ENCODE measurements around the gene ALG14.
A peak's percentile ranks its signal among the peaks of the same experiment; 100 is the strongest.
"Not testable (repeated sequence)": the region's sequence is repeated elsewhere in the genome, so short reads cannot be mapped to it uniquely, and the experiment has no call there.

The ALG14 gene

DNA sequence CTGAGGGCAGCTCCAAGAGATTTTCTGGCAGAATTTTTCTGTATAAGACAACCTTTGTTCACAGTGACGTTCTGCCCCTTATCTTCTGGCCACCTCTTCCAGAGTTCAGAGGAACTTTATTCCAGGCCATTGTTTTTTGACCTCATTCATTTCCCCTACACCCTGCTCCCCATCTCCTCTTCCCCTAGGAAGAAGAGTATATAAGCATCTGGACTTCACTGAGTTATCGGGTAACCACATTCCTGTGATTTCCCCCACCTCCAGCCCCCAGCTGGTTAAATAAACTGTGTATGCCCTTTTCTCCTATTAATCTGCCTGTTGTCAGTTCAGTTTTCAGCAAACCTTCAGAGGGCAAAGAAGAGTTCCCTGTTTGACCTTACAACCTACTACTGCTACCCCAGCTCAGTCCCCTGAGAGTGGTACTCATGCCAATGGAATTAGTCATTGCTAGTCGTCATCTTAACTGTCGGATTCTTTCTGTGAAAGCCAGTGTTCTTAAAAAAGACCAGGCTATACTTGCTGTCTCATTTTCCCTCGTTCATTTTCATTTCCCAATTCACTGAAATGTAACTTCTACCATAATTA, 14.3 kb upstream of the ALG14 start:
- DNase-seq (ENCODE audit: low read depth) = peak; percentile 96

DNA sequence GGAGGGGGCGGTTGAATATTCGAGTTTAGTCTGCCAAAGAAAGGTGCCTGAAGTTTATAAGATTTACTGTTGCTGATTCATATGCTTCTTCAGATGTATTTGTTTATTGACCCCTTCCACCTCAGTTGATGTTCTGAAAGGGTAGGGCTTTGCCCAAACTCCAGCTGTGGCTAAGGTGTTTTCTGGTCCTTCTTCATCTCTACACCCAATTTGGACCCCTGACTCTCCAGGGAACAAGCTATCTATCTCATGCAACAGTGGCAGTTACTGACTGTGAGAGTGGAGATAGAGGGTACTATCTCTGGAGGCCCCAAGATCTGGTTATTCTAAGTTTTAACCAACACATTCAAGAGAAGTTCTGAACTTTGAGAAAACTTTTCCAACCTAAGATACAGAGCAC, 12.6 kb upstream of the ALG14 start:
- DNase-seq (ENCODE audit: low read depth) = no peak

DNA sequence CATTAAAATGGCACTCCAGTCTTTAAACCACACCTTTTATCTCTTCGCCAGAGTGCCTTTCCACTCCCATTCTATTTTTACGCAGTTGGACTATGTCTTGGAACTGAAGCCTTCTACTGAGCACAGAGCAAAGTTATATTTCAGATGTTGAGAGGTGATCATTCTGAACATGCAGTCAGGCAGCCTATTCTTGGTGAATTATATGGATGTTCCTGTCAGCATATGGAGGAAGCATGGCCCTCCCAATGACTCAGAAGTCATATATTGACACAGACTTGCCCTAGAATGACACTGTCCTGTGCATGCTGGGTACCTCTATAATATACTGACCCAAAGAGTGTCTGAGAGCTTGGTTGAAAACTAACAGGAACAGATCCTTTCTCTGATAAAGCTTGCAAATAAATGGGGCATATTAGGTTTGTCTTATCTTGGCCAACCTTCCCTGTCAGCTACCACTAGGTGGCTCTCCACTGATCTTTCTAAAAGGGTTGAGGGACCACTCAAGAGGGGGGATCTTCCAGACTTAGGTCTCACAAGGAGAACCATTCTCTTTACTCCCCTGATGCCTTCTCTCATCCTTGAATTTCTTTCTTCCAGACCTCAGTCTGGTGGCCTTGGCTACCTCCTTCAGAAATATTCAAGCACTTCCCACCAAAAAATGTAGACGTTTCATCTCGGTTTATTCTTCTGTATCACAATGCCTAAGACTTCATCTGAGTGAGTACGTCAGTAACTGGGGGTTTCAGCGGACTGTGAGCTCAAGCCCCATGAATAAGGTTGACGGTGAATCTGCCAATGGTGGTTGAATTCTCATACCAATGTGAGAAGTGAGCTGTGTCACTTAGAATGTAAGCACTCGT, 11.8 kb upstream of the ALG14 start:
- DNase-seq (ENCODE audit: low read depth) = no peak

DNA sequence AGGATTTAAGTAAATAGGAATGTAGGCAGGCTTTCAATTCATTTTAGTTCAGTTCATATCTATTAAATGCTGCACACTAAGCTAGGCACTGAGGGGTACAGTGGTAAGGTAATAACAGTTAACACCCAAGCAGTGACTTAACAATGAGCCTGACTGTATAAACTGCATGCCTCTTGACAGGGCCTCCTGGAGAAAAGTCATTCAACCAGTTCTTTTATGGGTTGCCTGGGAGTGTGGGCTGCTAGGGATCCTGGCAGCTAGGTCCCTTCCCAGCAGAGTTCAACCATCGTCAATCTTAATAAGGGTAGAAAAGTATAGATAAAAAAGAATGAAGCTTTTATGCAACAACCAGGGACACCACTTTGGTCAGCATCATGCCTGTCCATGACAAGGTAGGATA, 8.1 kb upstream of the ALG14 start:
- DNase-seq (ENCODE audit: low read depth) = no peak

DNA sequence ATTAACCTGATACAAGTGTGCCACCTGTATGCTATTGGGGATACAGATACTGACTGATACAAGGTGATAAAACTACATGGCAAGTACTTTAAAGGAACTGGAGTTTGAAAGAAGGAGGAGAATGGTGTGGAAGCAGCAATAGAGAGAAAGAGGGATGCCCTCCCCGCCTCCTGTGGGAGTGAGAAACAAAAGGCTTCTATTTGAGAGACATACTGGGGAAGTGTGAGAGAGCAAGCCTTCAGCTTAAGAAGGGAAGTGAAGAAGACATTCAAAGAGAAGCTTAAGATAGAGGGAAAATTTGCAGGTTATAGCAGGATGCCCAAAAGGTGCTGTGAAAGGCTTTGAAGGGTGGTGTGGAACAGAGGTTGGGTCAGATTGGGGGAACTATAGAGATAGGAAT, 7.7 kb upstream of the ALG14 start:
- DNase-seq (ENCODE audit: low read depth) = no peak

DNA sequence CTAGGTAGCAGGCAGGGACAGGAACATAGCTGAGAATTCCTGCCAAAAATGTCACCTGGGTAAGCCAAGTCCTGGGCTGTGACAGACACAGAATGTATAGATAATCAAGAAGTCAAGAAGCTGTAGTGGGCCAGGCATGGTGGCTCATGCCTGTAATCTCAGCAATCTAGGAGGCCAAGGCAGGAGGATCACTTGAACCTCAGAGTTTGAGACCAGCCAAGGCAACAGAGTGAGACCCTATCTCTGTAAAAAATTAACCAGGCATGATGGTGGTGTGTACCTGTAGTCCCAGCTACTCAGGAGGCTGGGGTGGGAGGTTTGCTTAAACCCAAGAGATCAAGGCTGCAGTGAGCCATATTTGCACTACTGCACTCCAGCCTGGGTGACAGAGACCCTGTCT, 3.3 kb upstream of the ALG14 start:
- DNase-seq (ENCODE audit: low read depth) = no peak

DNA sequence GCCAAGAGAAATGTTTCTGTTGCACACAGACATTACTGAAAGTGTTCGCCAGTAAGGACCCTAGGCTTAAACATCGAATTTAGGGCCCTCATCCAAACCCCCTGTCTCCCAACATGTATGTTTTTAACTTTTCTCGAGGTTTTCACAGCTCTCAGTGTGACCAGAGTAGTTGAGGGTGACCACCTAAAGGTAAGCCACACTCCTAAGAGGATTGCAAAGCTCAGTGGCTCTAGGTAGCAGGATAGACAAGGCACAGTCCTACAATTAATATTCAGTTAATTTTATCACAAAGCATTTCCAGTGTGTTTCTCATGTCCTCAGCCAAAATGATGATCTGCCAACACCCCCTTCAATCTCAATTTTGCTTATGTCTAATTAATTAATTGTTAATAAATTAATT, 695 bp upstream of the ALG14 start:
- DNase-seq (ENCODE audit: low read depth) = no peak

DNA sequence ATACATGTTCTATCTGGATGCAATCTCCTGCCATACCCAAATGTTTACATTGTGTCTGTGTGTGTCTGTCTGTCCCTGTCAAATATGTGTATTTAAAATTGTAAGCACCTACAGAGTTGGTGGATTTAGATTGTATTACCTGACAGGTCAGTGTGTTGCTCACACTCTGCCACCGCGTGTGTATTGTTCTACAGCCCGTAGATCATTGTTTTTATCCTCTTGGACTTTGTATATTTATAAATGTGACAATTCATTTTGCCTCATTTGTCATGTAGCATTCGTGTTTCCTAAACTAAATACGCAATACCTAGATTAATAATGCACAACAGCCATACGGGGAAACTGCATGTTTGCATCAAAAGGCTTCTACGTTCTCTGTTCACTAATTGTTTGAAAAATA, 634 bp downstream of the ALG14 start:
- DNase-seq (ENCODE audit: low read depth) = no peak

DNA sequence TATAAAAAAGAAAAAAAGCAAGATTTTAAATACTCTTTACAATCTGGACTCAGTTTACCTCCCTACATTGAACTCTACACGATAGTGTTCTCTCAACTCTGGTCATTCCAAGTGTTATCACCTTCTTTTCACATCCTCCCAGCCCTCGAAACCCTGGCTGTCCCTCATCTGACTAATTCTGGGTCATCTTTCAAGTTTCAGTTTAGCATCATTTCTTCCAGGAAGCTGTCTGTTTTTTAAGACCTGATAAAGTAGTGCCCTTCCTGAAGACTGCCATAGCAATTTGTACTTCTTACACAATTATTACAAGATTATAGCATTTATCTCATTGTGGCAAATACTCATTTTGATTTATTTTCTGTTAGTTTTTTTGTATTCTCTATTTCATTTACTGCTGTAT, 1.2 kb downstream of the ALG14 start:
- no peak for DNase-seq (ENCODE audit: low read depth)

DNA sequence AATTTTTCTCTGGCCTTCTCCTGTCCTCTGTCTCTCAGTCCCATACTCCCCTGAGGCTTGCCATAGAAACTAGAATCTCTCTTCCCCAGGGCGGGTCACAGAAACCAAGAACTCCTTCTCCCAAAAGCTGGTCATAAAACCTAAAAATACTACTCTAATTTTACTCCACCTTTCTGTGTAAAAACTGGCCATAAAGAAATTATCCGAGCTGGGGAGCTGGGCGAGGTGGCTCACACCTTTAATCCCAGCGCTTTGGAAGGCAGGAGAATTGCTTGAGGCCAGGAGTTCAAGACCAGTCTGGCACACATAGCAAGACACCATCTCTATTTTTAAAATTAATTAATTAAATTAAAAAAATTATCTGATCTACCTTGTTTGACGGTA, 3.0 kb downstream of the ALG14 start:
- no peak for DNase-seq (ENCODE audit: low read depth)

DNA sequence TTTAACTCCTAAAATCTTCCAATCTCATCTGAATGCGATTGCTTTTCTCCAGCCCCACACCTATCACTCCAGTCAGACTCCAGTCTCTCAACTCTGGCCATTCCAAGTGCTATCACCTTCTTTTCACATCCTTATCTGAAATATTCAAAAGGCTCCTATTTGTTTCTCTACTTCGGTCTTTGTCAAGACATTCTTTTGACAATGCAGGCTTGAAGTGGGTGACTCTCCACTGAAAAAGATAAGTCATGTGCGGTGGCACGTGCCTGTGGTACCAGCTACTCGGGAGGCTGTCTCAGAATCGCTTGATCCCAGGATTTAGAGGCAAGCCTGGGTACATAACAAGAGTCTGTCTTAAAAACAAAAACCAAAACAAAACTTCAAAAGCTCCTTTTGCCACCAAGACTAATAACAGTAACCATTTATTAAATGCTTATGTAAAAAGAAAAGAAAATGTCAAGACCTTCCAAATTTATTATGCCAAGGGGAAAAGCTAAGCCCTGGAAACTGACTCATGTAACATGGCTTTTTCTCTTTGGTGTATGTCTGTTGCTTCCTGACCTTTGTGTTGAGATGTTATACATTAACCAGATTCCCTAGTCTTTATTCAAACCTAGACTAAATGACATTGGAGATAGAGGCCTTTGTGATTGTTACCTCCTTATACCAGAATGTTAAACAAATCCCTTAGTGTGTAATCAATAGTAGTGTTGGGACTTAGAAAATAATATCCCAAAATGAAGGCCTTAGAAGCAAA, 3.6 kb downstream of the ALG14 start:
- no peak for DNase-seq (ENCODE audit: low read depth)

DNA sequence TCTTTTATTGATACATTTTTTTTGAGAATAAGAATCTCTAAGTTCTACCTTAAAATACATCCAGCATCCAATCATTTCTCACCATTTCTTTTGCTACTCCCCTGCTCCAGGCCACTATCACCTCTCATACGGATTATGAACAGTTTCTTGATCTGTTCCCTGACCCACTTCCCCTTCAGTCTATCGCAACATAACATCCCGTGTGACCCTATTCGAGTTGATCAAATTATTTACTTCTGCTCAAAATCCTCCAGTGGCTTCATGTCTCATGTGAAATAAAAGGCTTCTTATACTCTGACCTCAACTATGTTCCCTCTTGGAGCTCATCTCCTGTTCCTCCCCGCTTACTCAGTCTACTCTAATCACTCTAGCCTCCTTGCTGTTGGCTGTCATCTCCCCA, 5.2 kb downstream of the ALG14 start:
- DNase-seq (ENCODE audit: low read depth) = no peak

DNA sequence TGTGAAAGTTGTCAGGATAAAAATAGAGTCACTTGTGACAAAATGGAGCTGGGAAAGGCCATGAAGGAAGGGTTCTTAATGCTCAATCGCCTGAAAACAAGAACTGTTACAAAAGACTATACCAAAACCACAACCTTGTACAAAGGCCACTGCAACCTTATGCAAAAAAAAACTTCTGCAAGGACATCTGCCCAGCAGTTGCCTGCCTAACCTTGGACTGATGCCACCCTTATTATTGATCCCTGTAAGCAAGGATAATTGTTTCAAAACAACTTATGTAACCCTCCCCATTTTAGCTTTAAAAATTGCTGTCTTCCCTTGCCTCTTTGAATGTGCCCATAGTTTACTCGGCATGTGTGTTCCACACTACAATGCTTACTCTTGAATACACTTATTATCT, 5.7 kb downstream of the ALG14 start:
- DNase-seq (ENCODE audit: low read depth) = no peak

DNA sequence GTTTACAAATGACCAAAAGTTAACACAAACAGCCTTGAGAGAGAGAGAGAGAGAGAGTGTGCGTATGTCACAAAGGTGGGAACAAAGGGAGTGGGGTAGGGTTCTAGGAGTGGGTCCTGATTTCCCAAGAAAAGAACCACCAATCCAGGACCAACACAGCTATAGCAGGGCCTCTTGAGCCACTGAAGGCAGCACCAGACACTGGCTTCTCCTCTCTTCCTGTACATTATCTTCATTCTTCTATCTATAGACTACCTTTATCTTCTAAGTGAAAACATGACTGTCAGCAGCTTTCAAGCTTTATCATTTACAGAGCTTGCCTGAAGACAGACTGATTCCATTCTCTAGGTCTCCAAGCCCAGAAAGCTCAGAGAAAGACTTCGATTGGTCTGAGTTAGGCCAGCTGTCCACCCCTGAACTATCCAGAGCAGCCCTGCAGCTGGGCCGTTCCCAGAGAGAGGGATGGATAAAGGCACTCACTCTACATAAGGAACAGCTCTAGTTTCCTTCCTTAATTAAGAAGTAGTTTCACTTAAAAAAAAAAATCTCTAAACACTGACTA, 11.2 kb downstream of the ALG14 start:
- no peak for DNase-seq (ENCODE audit: low read depth)

DNA sequence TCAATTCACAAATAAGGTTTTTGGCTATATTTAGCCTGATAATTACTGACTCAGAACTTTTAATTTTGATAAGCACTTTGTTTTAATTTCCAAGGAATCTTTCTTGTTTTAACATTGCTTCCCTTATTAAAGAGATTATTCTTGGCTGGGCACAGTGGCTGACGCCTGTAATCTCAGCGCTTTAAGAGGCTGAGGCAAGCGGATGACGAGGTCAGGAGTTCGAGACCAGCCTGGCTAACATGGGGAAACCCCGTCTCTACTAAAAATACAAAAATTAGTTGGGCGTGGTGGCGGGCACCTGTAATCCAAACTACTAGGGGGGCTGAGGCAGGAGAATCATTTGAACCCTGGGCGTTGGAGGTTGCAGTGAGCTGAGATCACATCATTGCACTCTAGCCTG, 13.8 kb downstream of the ALG14 start:
- no peak for DNase-seq (ENCODE audit: low read depth)

DNA sequence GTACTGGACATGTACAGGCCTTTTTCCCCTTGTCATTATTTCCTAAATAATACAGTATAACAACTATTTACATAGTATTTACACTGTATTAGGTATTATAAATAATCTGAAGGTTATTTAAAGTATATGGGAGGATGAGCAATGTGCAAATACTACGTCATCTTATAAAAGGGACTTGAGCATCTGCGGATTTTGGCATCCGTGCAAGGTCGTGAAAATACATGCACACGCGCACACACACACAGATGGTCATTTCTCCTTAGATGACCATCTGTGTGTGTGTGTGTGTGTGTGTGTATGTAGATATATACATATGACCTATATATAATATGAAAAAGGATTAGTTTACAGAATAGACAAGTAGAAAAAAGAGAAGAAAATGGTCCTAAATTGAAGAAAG, 15.4 kb downstream of the ALG14 start:
- no peak for DNase-seq (ENCODE audit: low read depth)

DNA sequence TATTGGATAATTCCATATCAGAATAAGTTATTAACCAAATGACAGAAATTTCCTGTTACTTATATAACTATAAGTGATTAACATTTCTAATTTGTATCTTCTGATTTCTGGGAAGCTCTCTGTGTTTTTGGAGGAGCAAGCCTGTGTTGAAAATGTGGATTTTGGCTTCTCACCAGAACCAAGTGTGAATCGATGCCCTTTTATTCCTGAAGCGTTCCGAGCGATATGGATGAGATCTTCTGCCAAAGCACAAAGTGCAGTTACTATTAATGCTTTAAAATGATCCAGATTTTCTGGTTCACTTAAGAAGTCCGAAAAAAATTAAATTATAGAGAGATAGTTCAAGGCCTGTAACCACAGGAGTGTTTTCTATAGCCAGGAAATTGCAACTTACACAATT, 22.8 kb downstream of the ALG14 start:
- no peak for DNase-seq (ENCODE audit: low read depth)

DNA sequence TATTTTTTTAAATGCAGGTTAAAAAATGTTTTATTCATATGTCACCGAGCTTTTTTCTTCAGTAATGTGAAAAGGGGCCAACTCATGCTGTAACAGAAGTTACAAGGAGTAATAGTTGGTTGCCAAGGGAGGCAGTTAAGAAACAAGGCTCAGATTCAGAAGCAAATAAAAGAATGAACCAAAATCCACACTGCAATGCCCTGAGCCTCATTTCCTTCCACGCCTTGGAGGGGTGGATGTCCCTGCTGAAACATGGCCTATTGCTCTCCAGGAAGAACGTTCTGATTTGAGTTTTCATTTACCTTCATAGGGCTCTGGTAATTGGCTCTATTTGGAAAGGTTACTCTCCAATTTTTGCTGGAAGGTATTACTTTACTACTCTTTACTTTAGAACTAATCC, 24.4 kb downstream of the ALG14 start:
- DNase-seq (ENCODE audit: low read depth) = no peak

DNA sequence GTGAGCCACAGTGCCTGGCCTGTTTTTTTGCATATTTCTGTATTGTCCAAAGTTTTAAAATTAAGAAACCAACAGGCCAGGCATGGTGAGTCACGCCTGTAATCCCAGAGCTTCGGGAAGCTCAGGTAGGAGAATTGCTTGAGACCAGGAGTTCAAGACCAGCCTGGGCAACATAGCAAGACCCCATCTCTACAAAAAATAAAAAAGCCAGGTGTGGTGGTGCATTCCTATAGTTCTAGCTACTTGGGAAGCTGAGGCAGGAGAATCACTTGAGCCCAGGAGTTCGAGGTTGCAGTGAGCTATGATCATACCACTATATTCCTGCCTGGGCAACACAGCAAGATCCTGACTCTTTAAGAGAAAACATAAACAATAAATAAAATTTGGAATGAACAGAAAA, 25.1 kb downstream of the ALG14 start:
- not testable (repeated sequence) for DNase-seq (ENCODE audit: low read depth)

DNA sequence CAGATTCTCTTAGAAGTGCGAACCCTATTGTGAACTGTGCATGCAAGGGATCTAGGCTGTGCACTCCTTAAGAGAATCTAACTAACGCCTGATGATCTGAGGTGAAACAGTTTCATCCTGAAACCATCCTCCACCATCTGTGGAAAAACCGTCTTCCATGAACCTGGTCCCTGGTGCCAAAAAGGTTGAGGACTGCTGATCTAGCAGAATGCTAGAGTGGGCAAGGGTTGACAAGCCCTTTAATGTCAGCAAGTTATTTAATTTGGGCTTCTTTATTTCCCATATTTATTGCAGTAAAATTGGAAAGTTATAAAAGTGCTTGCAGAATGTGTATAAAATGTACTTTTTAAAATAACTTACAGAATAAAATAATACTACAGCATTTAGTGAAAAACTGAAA, 26.4 kb downstream of the ALG14 start:
- DNase-seq (ENCODE audit: low read depth) = no peak

DNA sequence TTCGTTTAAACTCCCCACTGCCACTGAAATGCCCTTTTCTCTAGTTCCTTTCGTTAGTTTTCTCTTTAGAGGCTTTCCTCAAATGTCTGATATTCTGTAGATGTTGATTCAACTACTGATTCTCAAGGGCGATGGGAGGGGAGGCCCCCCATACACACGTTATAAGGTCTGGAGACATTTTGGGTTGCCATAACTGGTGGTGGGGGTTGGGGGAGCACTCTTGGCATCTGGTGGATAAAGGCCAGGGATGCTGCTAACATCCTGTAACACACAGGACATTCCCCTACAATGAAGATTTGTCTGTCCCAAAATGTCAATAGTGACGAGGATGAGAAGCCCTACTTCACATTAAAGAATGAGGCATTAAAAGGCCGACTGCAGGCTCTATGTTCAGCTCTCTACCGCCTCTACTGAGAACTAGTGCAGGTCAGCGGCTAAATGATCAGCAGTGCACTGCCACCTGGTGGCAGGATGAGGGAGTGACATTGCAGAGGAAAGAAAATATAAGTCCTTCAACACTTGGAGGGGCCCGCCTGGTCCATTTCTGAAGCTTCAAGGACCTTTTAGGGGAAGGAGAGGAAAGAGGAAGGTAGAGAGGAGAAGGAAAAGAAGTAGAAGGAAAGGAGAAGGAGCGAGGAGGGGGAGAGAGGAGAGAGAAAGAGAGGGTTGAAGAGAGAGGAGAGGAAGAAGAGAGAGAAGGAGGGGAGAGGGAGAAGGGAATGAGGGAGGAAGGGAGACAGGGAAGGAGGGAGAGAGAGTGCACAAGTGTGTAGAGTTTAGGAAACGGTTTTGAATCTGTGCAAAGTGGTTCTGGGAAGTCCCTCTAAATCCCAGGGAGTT, 29.4 kb downstream of the ALG14 start:
- DNase-seq (ENCODE audit: low read depth) = peak; percentile 66

DNA sequence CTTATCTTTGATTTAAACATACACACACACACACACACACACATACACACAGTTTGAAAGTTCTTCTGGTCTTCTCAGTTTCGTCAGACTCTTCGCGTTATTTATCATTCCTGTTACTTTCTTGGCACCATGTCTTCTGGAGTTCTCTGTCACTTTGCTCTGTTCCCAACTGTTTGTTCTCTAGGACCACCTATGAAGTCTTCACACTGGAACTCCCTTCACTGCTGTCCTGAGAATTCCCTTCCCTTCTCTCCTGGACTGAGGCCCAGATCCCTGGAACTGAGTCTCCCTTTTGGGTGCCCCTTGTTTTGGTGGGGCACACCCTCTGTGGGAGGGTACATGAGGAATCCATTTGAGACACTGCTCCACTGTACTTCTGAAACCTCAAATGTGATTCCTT, 30.5 kb downstream of the ALG14 start:
- no peak for DNase-seq (ENCODE audit: low read depth)
